GM19240 (cell line): ENCODE data around the gene ZNF710.
"Not testable (repeated sequence)": the region's sequence is repeated elsewhere in the genome, so short reads cannot be mapped to it uniquely, and the experiment has no call there.

Source experiments
- DNase-seq: peaks from one replicate; pipeline ENCODE4 v3.0.0; 2011; ENCODE audit warnings: low spot score; ENCODE audit not compliant: insufficient read length

The ZNF710 gene

DNA sequence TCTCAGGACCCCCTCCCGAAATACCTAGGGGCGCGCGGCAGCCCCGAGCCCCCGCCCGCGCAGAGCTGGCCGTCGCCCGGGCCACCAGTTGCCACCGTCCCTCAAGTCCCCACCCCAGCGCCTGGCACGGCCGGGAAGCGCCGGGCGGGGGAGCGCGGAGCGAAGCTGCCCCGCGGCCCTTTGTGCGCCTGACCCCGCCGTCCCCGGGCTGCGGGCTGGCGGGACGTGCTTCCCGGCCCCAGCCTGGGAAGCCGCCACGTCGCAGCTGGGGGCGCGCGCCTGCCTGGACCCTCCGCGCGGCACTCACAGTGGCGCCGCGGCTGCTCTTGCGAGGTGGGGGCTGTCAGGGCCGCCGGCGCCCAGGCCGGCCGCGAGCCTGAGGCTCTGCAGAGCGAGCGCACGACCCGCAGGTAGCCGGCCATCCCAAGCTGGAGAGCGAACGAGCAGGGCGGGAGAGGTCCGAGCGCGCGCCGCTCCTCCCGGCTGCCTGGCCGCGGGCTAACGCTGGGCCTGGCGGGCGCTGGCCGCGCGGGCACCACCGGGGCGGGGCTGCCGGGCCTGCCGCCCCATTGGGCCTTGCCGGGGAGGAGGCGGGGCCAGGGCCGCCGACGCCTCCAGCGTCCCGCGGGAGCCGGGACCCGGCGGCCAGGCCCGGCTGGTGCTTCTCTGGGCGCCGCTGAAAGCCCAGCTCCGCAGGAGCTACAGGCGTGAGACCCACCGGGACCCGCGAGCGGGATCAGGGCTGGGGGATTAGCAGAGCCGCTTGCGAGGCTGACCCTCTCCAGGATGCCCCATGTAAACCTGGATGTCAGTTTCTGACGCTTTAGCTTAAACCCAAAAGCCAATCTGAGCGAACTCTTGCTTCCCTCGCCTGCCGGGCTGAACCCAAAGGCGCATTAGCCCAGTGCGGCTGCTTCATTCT, 101.1 kb downstream of the ZNF710 start, which contains the start of gene IDH2:
IDH2 (minus strand) TSS at position 500 of the 922 bp plus-strand sequence; CDS start at position 422, 78 bp downstream.
- DNase-seq, result peak; percentile 72

DNA sequence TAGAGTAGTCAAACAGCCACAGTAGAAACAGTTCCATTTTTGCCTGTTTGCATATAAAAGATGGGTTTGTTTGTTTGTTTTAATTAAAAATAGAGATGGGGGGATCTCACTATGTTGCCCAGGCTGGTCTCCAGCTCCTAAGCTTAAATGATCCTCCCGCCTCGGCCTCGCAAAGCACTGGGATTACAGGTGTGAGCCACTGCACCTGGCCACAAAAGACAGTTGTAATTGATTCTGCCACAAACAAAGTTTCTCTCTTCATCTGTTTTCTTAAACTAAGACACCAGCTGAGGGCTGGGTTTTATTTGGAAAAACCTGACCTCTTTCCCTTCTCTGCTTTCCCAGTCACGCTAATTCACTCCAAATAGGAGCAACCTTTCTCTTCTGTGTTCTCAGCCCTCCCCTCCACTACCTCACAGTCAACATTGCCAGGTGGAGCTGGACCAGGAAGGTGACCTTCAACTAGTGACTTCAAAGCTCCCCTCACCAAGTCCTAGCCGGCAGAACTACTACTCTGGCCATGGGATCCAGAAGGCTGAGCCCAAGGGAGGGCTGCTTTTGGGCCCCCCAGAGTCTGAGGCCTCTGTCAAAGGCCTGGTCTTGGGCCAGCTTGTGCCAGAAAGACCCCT, 102.7 kb downstream of the ZNF710 start:
- no peak for DNase-seq

DNA sequence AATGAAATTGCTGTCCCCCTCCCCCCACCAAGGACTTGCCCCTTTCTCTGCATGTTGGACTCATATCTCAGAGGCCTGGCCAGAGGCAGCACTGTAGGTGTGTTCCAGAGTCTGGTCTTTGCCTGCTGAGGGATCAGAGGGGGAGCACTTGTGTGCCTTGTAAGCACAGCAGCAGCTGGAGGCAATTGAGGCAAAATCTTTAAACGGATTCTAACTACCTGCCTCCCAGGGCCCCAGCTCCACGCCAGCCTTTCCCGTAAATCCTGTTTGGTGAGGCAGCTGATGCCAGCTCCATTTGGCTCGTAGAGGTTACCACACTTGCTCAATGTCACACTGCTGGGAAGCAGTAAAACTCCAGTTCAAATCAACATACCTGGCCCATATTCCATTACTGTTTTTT, 103.4 kb downstream of the ZNF710 start:
- DNase-seq, result no peak

GRCh38 chr15:90105521-90105920, 104.4 kb downstream of the ZNF710 start:
- DNase-seq, result no peak

DNA sequence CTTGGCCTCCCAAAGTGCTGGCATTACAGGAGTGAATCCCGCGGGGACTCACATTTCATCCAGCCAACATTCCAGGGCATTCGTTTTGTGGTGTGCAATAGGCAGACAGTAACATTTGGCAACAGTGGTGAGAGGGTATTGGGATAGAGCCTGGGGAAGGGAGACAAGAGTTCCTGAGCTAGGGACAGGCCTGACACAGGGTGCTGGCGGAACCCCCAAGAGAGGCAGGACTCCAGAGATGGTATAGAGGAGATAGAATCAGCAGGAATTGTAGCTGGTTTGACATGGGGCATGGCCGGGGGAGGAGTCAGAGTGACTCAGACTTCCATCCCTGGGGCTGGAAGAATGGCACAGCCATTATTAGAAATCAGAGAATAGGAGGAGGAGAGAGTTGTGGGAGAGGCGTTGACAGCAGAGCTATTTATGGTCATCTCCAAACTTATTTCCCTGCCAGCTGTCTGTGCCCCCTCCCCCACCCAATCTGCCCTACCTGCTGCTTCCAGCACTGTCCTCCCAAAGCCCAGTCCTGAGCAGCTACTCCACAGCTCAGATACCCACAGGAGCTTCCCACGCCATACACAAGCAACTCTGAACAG, 105.5 kb downstream of the ZNF710 start:
- no peak for DNase-seq

DNA sequence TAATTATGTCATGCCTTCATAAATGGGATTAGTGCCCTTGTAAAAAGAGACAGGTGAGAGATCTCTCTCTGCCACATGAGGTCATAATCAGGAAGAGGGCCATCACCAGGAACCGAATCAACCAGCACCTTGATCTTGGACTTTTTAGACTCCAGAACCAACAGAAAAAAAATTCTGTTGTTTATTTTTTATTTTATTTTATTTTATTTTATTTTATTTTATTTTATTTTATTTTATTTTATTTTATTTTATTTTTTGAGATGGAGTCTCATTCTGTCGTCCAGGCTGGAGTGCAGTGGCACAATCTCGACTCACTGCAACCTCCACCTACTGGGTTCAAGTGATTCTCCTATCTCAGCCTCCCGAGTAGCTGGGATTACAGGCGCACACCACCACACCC, 106.9 kb downstream of the ZNF710 start:
- not testable (repeated sequence) for DNase-seq

- DNase-seq, result not testable (repeated sequence)
Measured at GRCh38 chr15:90109163-90109751, 108.1 kb downstream of the ZNF710 start.

DNA sequence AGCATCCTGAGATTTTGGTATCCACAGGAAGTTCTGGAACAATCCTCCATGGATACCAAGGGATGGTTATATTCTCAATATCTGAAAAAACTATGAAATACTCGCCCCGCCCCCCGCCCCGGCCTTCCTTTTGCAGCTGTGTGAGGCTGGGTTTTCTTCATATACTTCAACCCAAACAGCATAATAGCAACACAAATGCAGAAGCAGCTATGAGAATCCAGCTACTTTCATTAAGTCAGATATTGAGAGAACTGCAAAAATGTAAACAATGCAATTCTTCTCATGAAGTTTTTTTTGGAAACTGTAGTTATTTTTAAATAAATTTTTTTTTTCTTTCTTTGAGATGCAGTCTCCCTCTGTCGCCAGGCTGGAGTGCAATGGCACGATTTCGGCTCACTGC, 112.0 kb downstream of the ZNF710 start:
- no peak for DNase-seq

GRCh38 chr15:90114451-90114901, 113.4 kb downstream of the ZNF710 start:
- no peak for DNase-seq

GRCh38 chr15:90115783-90116182, 114.7 kb downstream of the ZNF710 start:
- no peak for DNase-seq

DNA sequence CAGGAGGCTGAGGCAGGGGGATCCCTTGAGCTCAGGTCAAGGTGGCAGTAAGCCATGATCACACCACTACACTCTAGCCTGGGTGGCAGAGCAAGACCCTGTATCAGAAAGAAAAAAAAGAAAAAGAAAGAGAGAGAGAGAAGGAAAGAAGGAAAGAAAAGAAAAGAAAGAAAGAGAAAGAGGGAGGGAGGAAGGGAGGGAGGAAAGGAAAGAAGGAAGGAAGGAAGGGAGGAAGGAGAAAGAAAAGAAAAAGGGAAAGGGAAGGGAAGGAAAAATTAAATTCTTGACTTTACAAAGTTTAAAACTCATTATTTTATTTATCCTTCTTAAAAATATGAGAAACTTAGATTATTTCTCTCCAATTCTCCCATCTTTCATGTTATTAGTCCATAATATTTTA, 118.2 kb downstream of the ZNF710 start:
- no peak for DNase-seq

DNA sequence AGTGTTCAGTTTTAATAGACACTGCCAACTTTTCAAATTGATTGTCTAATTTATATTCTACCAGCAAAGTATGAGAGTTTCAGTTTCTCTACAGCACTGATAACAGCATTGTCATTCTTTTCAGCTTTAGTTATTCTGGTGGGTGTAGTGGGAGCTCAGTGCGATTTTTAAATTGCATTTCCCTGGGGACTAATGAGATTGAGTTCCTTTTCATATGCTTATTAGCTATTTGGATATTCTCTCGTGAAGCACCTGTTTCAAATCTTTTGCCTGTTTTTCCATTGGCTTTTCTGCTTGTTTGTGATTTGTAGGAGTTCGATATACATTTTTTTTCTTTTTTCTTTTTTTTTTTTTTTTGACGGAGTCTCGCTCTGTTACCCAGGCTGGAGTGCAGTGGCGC, 120.0 kb downstream of the ZNF710 start:
- no peak for DNase-seq

DNA sequence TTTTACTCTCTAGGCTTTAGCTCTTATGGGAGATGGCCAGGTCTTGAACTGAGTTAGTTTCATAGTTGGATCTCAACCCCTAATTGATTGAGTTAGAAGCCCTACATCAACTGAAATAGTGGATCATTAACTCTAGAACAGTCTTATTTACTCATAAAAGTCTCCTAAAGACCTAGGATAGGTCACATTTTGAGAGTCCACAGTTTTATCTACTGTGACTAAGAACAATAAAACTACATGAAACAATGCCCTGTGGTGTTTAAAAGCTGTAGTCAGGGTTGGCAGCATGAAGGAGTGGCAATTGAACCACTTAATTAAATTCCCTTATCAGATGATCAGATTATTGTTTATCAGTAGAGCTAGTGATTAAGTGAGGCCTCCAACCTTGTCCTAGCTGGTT, 123.4 kb downstream of the ZNF710 start:
- DNase-seq, result no peak

DNA sequence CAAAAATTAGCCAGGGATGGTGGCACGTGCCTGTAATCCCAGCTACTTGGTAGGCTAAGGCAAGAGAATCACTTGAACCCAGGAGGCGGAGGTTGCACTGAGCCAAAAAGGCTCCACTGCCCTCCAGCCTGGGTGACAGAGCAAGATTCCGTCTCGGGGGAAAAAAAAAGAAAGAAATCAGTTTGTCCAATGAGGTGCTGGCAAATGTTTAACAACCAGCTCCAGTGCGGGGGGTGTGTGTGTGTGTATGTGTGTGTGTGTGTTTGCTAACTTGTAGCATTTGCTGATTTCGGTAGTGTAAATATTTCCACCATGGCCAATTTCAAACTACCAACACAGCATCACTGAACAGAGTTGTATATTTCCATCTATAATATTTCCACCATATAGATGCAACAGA, 124.9 kb downstream of the ZNF710 start:
- no peak for DNase-seq

GRCh38 chr15:90126596-90127435, 125.7 kb downstream of the ZNF710 start:
- no peak for DNase-seq

DNA sequence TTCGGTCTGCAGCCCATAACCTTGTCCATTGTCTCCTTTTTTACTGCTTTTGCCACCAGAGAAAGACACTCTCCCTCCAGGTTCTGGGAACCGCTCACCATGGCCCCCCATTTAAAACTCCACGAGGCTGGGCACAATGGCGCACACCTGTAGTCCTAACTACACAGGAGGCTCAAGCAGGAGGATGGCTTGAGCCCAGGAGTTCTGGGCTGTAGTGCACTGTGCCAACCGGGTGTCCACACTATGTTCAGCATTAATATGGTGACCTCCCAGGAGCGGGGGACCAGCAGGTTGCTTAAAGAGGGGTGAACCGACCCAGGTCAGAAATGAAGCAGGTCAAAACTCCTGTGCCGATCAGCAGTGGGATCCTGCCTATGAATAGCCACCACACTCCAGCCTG, 129.2 kb downstream of the ZNF710 start:
- DNase-seq, result no peak
